K562 (cell line): ENCODE measurements around the gene BCO2. TPM values are rescaled to one million over a fixed set of nuclear protein-coding genes. Genes with fewer than 3 reads are reported as not detected.

Experiments used
- ATAC-seq: fragments of 200-7000 bp; cut with Tn5 transposase; 3 replicates; pipeline ENCODE4 v1.9.1; 2020; ENCODE audit warnings: moderate library complexity
- BruUV-seq: library from RNA; stranded (reverse); fragments of 400-500 nt; replicated peaks from 2 replicates; lab custom pipeline; 2021; lab: Mats Ljungman, UMichigan
- CTCF ChIA-PET: fragments of 300-600 bp; formaldehyde crosslinking; extraction: SDS; loops from one replicate; lab custom pipeline; 2021; ENCODE audit warnings: low intra/inter-chr PET ratio; lab: Yijun Ruan, JAX
- POLR2A ChIA-PET: fragments of 300-600, 350-650 bp; sonication (Branson Sonifier 250); formaldehyde crosslinking; extraction: SDS; loops from one replicate; lab custom pipeline; 2021; ENCODE audit warnings: antibody characterized with exemption, inconsistent platforms; lab: Yijun Ruan, JAX
- DNase-seq, 4 experiments: peaks; one replicate each; pipeline versions ENCODE4 v3.0.0 to v3.0.0-alpha.2; 2011 to 2018; ENCODE audit warnings: low spot score in 3 of 4, mixed read lengths in 3 of 4; ENCODE audit errors: extremely low read depth in 1 of 4
- FAIRE-seq: peaks from 2 replicates; lab custom pipeline; 2011; peaks lifted over from hg19 to GRCh38; lab: Jason Lieb, UNC
- H2AFZ ChIP-seq: 2 replicates; pipeline ENCODE4 v1.6.0; 2011; ENCODE audit warnings: low read depth, low read length, control low read depth, inconsistent platforms
- H3K27ac ChIP-seq: fragments of 200-600 bp; 3 replicates; pipeline ENCODE4 v1.8.0; 2011; ENCODE audit warnings: low read depth, mild to moderate bottlenecking, control low read depth, inconsistent platforms, low read length, moderate library complexity, mixed read lengths; ENCODE audit errors: extremely low read depth
- H3K27me3 ChIP-seq, 2 experiments: fragments of 300-600 bp in 1 of 2; 2 replicates in 1 of 2; 3 replicates in 1 of 2; pipeline versions ENCODE4 v1.6.0 to v1.8.0; 2011; ENCODE audit warnings: inconsistent platforms in 2 of 2, low read length in 2 of 2, mild to moderate bottlenecking in 1 of 2, mixed read lengths in 1 of 2, moderate library complexity in 1 of 2; ENCODE audit not compliant: control insufficient read depth in 2 of 2, insufficient read depth in 2 of 2
- H3K36me3 ChIP-seq: fragments of 300-600 bp; 3 replicates; pipeline ENCODE4 v1.8.0; 2011; ENCODE audit warnings: mild to moderate bottlenecking, low read length, inconsistent platforms; ENCODE audit not compliant: control insufficient read depth, insufficient read depth
- H3K4me1 ChIP-seq, 2 experiments: fragments of 200-600 bp in 1 of 2; replicated peaks in 1 of 2; 2 replicates in 1 of 2; 3 replicates in 1 of 2; pipeline versions ENCODE4 v1.5.1 to v1.8.0; 2011; ENCODE audit warnings: inconsistent platforms in 2 of 2, low read length in 2 of 2, mild to moderate bottlenecking in 1 of 2, mixed read lengths in 1 of 2, moderate library complexity in 1 of 2; ENCODE audit not compliant: control insufficient read depth in 2 of 2, insufficient read depth in 2 of 2
- H3K4me2 ChIP-seq: 2 replicates; pipeline ENCODE4 v1.6.1; 2011; ENCODE audit warnings: low read length, control low read depth, inconsistent platforms, mixed read lengths; ENCODE audit not compliant: insufficient read depth
- H3K4me3 ChIP-seq: fragments of 200-600 bp; sonication (generic), shearing (Covaris generic); 2 replicates; pipeline ENCODE4 v1.5.1; 2016; ENCODE audit warnings: control low read depth, inconsistent platforms
- H3K79me2 ChIP-seq: fragments of 200-600 bp; 3 replicates; pipeline ENCODE4 v1.8.0; 2011; ENCODE audit warnings: low read length, inconsistent platforms; ENCODE audit not compliant: control insufficient read depth, insufficient read depth
- H3K9ac ChIP-seq, 2 experiments: 2 replicates each; pipeline versions ENCODE4 v1.6.0 to v1.6.1; 2011; ENCODE audit warnings: low read depth in 2 of 2, low read length in 2 of 2, control low read depth in 1 of 2, inconsistent platforms in 1 of 2, mild to moderate bottlenecking in 1 of 2, mixed read lengths in 1 of 2; ENCODE audit not compliant: insufficient read depth in 1 of 2
- H3K9me1 ChIP-seq: one replicate; pipeline ENCODE4 v1.6.0; 2011; ENCODE audit warnings: inconsistent platforms, mild to moderate bottlenecking, low read length, moderate library complexity; ENCODE audit not compliant: control insufficient read depth, insufficient read depth
- H3K9me3 ChIP-seq: replicated peaks from 2 replicates; pipeline ENCODE4 v1.5.1; 2011; ENCODE audit warnings: low read depth, low read length, inconsistent platforms; ENCODE audit not compliant: control insufficient read depth, insufficient read depth
- H4K20me1 ChIP-seq: replicated peaks from 2 replicates; pipeline ENCODE4 v1.6.1; 2011; ENCODE audit warnings: low read length, inconsistent platforms, mixed read lengths; ENCODE audit not compliant: control insufficient read depth, insufficient read depth
- CBFA2T3 ChIP-seq: fragments of 450-650 bp; IDR thresholded peaks from 2 replicates; pipeline ENCODE4 v1.6.1; 2017
- FOSL1 ChIP-seq: fragments of 200-800 bp; sonication (Bioruptor generic); conservative IDR thresholded peaks from 2 replicates; pipeline ENCODE4 v1.6.1; 2016; ENCODE audit warnings: missing genetic modification characterization, missing compliant biosample characterization
- PML ChIP-seq: IDR thresholded peaks from 2 replicates; pipeline ENCODE4 v1.6.1; 2012; ENCODE audit warnings: low read length, inconsistent platforms
- SETDB1 ChIP-seq: IDR thresholded peaks from one replicate; pipeline ENCODE4 v1.6.1; 2012; ENCODE audit warnings: low read length, control low read depth, inconsistent platforms
- WGBS: fragments of 100-300 bp; shearing (Covaris generic); methylation state at CpG from one replicate; pipeline ENCODE4 v1.1.6; 2016; ENCODE audit warnings: low coverage, mixed read lengths; ENCODE audit not compliant: insufficient coverage; ENCODE audit errors: missing lambda C conversion rate; 5-methylcytosine and 5-hydroxymethylcytosine counted together
- in situ Hi-C: fragments of 300-500 bp; cut with MboI; formaldehyde crosslinking; loops from 4 replicates; pipeline ENCODE4 v1.15.0; 2018; ENCODE audit warnings: inconsistent platforms, mixed read lengths
- intact Hi-C: fragments of 100-400 bp; cut with micrococcal nuclease; formaldehyde crosslinking; loops from 2 replicates; pipeline ENCODE4 v1.14.2; 2022
- polyA plus RNA-seq, 8 experiments: library from polyadenylated mRNA; depleted of rRNA in 4 of 8; stranded (reverse) in 5 of 8; unstranded in 3 of 8; fragments of >200 nt; fragmentation: Nextera tagmentation in 2 of 8; fragmentation: Illumina TruSeq in 1 of 8; extraction: Ambion mirVana in 2 of 8; extraction: Trizol in 1 of 8; gene quantifications; 2 replicates each; pipeline versions ENCODE4 v1.2.1 to v1.2.3, GENCODE V29; 2011 to 2014; ENCODE audit warnings: inconsistent platforms in 1 of 8, missing spikeins in 1 of 8
- total RNA-seq, 7 experiments: library from RNA; depleted of rRNA in 6 of 7; stranded (reverse); fragments of >200 nt in 6 of 7; fragmentation: Illumina TruSeq in 2 of 7; extraction: Trizol in 2 of 7; gene quantifications; 2 replicates each; pipeline versions ENCODE4 v1.2.1 to v1.2.3, GENCODE V29; 2011 to 2021; ENCODE audit warnings: low replicate concordance in 1 of 7
- TF ChIP-seq, protein P1 (sequence below): fragments of 250-450 bp; sonication (Bioruptor Pico); IDR thresholded peaks from 2 replicates; pipeline ENCODE4 v1.8.0; 2021; ENCODE audit warnings: borderline replicate concordance, mild to moderate bottlenecking, moderate library complexity; ENCODE audit not compliant: poor library complexity, severe bottlenecking

Gene BCO2
- total and polyA plus RNA-seq, 9 of the 15 experiments (the other 6 are each of a cell fraction or from before 2014, with no cell fraction given): 0.21 to 1.0 (median 0.47) TPM; not detected in 1

DNA sequence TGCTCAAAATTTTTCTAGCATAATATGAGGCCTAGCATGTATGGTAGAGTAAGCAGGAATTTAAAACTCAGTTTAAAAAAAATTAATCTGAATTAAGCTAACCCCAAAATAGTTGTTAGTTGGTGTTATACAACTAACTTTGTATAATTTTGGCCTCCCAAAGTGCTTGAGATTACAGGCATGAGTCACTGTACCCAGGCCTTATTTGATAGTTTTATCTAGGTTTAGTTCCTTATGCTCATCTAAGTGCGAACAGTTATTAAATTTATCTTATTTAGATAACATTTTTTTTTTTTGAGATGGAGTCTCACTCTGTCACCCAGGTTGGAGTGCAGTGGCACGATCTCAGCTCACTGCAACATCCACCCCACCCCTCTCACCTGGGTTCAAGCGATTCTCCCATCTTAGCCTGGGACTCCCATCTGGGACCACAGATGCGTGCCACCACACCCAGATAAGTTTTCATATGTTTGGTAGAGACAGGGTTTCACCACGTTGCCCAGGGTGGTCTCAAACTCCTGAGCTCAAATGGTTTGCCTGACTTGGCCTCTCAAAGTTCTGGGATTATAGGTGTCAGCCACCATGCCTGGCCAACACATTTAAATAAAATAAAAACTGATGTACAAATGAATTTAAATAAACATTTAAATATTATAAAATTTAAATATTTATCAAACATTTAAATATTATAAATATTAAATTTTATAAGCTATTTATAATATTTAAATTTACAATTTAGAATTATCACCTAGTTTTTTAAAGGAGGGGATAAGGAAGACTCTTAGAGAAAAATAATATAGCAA is 19.0 kb upstream of the BCO2 start:
- DNase-seq (no peak), ATAC-seq (no peak), FAIRE-seq (no peak)
- no peaks in the 10 kb centered on the region for H3K36me3 ChIP-seq
- TF ChIP-seq PML: no peak
- TF ChIP-seq FOSL1 (tag): 0 out of 2 replicates have a peak, but pooled peaks have one; percentile 34
- TF ChIP-seq, protein P1, sequence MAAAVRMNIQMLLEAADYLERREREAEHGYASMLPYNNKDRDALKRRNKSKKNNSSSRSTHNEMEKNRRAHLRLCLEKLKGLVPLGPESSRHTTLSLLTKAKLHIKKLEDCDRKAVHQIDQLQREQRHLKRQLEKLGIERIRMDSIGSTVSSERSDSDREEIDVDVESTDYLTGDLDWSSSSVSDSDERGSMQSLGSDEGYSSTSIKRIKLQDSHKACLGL (CRISPR knock-in tag): no peak
- no peak for TF ChIP-seq SETDB1
- 0 out of 2 replicates have a peak, but pooled peaks have one; percentile 9 for TF ChIP-seq CBFA2T3
- H3K4me2 ChIP-seq: no peak overlapping the region
- no peaks in the 10 kb centered on the region for H3K9me3 ChIP-seq
- no peaks in the 10 kb centered on the region for H3K79me2 ChIP-seq
- CTCF ChIA-PET: no interaction called here
- H3K4me3 ChIP-seq: no peak overlapping the region
- peaks cover 4 to 6% of the 10 kb centered on the region in 2 experiments; a peak in 2 of 5 replicates for H3K4me1 ChIP-seq
- no peak overlapping the region for H3K9ac ChIP-seq
- H4K20me1 ChIP-seq: no peaks in the 10 kb centered on the region
- 32% methylated on average over 5 of the region's 5 CpGs for whole genome bisulfite sequencing
- in situ Hi-C loops (no loop called here), intact Hi-C loops (loop anchor here (5.0 kb wide), 1 partner anchor 39 kb away; no protein-coding TSS in a partner anchor)
- no TSS peak for BruUV-seq
- no peaks in the 10 kb centered on the region for H3K27me3 ChIP-seq
- POLR2A ChIA-PET: interaction anchor here (1.5 to 1.7 kb wide), 2 partner anchors 9 to 35 kb away, joined by 4 to 6 read pairs; no protein-coding TSS in a partner anchor
- H3K27ac ChIP-seq: no peak overlapping the region
- H2AFZ ChIP-seq: no peak overlapping the region
- H3K9me1 ChIP-seq: no peaks in the 10 kb centered on the region
